NCI-H2029 treated with DMSO at 0.1 percent for 48 hours (cell line): ENCODE measurements around the gene TSPAN3.

ENCODE experiments used
- DNase-seq: peaks from one replicate; lab custom pipeline; 2025; lab: John Stamatoyannopoulos, UW

The TSPAN3 gene

DNA sequence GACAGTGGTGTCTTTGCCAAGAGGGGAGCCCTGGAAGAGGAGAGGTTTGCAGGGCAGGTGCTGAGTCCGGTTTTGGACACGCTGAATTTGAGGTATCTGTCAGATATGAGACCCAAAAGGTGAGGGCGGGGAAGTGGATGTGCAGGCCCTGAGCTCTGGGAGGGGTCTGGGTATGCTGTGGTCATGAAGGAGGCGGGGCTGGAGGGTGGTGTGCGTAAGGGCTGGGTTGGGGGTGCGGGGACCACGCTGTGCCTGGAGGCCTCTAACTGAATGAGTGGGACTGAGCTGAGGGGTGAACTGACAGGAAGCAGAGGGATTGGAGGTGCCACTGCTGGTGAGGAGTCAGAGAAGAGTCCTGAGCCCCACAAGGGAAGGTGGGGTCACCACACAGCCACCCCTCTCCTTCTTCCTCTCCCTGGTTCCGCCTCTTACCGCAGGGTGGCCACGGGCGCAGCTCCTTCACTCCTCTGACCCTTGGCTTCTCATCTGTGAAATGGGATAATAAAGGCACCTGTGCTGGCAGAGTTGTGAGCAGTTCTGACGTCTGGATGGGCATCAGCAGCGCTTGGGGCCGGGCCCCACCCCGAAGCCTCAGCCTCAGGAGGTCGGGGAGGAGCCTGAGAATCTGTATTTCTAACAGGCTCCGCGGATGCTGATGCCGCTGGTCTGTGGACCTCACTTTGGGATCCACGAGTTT lies 47.2 kb downstream of the TSPAN3 start:
- no peak for DNase-seq

DNA sequence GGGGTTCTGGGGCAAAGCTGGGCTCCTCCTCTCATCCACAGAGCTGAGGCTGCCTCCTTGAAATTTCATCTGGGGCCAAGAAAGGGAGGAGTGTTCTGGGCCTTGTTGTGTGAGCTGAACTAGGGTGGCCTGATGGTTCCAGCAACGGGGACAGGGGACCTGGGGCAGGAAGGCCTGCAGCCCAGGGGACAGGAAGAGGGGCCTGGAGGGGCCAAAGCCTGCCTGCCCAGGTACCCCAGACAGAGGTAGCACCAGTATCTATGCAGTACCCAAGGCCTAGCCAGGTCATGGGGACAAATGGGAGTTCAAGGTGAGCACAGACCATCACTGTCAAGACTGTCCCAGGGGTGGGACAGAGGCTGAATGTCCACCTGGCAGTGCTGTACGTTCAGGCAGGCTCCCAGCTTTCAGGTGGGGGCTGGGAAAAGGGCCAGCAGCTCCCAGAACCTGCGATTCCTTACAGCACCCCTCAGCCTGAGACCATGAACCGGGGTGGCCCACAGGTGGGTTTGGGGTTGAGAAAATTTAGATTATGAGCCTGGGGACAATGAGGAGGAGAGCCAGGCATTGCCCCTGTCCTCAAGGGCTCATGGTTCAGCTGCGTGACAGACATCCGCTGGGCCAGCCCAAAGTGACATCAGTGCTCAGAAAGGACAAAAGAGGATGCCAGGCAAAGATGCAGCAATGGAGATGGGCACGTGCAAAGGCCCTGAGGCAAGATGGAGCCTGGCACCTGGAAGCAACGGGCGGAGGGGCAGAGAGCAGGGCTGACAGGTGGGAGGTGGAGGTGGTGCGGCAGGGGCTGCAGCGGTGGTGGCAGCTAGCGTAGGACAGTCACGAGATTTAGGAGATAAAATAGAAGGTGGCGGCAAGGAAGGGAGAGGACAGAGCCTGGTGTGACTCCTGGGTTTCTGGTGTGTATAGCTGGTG lies 48.0 kb downstream of the TSPAN3 start:
- no peak for DNase-seq

DNA sequence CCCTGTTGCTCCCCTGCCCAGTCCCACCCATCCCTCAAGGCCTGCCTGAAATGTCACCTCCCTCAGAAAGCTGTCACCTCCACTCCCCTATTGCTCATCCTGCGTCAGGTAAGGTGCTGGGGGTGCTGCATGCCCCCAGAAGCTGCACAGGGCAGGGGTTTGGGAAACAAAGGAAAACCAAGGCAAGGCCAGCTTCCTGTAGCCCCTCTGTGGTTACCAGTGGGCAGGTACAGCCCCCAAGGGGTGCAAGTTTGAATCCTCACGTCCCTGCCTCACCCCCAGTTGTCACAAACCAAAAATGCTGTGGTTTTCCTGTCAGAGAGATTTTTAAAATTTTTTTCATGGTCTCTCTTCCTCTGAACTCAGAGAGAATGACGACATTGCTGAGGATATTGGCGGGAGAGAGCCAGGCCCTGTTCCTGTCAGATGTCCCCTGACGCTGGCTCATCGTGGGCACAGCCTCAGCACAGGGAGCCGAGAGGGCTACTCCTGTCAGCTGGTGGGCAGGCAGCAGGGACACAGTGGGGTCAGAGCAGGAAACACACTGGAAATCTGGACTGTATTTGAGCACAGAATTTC lies 49.0 kb downstream of the TSPAN3 start:
- DNase-seq: no peak

DNA sequence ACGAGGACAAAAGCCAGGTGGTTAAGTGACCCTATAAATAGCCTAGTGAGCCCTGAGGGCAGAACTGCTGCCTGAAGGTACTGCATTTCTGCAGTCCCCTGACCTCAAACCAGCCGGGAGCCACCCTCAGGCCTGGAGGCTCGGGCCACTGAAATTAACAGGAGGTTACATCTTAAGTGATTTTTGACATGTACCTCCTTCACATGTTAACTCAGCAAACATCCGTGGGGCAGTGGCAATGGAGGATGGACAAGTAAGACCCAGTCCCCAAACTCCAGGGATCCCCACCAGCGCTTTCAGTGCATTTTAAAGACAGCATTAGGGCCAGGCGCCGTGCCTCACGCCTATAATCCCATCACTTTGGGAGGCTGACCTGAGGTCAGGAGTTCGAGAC lies 49.8 kb downstream of the TSPAN3 start:
- no peak for DNase-seq

DNA sequence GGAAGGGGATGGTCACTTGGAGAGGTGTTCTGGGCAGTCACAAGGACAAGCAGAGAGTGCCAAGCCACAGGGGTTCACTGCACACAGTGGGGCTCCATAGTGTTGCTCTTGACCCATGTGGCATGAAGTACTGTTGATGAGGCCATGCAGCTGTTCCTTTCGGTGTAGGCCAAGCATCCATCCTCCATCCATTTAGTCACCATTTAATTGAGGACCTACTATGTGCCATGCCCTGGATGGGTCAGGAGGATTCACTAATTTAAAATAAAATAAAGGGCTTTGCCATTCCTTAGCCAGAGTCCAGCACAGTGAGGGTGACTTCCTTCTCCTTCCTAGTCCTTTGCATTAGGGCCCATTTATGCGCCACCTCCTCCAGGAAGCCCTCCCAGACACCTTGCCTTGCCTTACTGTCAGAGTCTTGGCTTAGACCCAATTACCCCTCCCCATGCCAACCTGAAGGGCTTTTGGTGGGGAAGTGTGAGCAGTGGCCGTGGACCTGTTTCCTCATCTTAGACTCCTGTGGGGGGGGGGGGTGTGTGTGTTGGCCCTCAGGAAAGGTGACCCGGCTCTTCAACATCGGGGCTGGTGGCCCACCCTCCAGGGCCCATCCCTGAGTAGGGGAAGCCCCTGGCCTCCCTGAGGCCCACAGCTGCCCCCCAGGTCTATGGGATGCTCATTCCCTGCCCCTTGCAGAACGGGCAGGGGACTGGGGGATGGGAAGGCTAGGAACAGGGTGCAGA lies 50.4 kb downstream of the TSPAN3 start:
- DNase-seq: no peak

DNA sequence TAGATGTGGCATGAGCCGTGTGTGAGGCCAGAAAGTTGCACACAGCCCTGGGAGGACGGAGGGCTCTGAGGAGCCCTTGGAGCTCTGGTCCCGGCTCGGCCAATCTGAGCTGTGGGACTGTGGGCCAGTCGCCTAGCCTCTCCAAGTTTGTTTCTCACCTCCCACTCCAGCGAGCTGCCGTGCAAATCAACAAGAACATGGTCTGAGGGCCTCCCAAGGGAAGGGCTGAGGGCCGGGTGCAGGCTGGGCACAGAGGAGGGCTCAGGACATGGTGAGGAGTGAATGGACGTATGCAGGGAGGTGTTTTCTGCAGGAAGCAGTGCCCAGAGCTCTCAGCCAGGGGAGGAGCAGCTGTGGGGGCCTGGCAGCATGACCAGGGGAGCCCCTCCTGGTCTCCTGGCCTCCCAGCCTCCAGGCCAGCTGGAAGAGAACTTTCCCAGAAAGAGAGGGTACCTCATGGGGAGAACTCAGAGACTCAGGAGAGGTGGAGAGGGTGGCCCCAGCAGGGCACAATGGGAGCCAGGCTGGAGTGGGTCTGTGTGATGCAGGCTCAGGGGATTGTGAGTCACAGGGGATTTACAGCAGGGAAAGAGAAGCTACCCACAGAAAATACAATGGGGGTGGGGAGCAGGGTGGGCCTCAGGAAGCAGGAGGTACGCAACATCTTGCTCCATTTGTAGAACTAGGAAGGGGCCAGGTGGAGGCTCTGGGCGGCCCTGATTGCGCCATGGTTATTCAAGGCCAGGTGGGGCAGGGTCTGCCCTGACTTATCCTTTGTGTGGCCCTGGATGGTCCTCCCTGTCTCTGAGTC lies 51.2 kb downstream of the TSPAN3 start:
- DNase-seq: no peak

DNA sequence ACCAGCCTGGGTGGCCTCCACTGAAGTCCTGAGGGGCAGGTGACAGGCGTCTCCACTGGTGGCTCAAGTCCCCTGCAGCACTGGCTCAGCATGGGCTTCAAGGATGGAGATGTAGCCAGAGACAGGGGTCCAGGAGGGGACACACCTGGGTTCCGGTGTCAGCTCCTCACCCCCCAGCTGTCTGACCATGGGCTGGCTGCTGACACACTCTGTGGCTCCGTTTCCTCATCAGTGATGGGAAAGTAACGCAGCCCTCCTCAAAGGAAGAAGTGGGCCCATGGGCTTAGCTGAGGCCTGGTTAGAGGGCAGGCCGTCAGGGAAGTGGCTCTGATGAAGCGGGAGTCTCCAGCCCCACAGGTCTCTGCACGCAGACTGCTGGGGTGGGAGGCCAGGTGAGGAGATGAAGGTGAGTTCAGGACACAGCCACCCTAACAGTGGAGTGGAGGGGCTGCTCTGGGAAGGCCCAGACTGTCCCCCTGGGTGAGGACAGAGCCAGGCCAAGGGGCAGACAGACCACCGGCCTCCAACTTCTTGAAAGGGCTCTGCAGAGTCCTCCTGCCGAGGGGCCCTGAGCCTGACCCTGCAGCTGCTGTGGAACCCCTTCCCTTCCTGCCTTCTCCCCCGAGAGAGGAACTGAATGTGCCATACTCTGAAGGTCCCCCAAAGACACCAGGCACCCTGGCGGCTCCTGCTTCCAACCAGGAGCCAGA lies 52.0 kb downstream of the TSPAN3 start:
- DNase-seq: no peak

DNA sequence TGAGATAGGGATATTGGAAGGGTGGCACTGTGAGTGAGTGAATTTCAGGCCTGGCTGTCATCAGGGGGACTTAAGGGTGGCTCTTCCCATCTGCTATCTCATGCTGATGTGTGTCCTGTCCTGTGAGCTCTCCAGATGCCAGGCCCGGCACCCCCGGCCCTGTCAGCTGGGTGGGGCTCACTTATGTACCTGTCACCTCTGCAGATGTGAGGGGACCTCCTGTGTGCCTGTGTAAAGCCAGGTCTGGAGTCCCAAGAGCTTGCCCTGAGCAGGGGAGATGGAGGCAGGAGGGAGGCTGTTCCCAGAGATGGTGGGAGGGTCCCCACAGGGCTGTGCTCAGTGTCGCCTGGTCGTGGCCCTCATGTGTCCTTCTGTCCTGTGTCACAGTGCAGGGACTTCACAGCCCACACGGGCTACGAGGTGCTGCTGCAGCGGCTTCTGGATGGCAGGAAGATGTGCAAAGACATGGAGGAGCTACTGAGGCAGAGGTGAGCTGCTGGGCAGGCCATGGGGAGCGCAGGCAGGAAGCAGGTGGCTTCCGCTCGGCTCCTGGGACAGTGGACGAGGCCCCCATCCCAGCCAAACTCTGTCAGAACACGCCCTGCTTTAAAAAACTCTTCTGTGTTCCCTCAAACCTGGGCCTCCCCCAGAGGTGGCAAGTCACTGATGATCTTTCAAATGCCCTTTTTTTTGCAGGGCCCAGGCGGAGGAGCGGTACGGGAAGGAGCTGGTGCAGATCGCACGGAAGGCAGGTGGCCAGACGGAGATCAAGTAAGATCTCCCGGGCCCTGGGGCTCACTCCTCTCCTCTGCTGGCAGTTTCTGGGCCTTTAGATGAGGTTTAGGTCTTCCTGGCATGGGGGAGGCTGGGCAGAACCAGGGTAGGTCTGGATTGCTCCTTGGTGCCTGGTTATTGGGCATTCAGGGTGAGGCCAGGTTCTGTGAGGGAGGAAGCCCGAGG lies 52.9 kb downstream of the TSPAN3 start:
- no peak for DNase-seq

DNA sequence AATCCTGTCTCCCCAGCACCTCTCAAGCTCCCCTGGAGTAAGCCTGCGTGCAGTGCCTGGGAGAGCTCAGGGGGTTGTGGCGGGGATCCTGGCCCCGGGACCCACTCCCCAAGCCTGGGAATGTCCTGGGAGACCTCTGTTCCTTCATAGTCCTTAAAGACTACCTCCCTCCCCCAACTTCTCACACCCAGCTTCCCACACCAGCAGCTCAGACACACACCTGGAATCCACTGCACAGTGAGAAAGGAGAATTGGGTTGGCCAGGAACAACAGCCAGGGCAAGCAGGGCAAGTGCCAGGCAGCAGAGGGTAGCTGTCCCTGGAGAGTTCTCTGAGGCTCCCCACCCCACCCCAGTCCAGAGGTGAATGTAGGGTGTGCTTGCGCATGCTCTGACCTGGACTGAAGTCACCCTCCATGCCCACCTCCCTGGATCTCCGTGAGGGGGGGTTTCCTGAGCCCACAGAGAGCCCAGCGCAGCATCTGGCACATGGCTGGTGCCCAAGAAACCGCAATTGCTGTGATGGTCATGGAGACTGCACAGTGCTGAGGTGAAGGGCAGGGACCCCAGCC lies 53.7 kb downstream of the TSPAN3 start:
- no peak for DNase-seq

DNA sequence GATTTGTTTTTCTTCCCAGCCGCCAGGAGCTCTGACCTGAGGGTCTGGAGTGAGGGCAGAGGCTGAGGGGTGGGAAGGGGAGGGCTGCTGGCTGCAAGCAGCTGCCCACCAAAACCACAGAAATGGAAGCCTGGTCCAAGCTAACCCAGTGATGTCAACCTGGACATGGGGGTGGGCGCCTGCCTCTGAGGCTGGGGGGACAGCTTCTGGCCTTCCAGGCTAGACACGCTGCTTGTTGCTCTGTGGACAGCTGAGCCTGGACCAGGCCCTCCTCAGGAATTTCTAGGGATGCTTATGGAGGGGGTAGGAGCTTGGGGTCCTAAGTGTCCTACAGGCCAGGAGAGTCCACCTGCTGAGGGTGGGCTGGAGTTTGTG lies 54.6 kb downstream of the TSPAN3 start:
- DNase-seq: no peak

DNA sequence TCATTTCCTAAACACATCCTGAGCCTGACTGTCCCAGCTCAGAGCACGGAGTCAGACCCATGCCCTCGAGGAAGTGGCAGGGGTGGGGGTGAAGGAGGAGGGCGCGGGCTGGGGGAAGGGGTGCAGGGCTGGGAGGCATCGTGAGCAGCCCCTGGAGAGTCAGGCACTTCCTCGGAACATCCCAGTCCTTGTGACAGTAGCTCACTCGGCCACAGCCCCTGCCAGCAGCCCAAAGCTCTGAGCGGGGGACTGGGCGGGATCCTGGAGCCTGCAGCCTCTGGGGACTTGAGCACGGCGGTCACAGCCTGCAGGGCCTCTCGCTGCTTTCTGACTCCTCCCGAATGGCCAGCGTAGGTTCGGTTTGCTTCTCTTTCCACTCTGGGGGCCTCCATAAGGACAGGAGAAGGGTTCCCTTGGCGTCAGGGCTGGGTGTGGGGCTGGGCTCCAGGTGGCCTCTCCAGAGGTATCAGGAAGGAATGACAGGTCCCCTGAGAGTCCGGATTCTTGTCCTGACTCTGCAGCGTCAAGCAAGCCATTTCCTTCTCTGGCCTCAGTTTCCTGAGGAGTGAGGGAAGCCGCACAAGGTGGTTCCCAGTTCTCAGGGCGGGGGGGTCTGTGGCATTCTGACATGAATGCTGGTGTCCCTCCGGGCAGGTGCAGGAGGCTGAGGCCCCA lies 55.1 kb downstream of the TSPAN3 start:
- no peak for DNase-seq

DNA sequence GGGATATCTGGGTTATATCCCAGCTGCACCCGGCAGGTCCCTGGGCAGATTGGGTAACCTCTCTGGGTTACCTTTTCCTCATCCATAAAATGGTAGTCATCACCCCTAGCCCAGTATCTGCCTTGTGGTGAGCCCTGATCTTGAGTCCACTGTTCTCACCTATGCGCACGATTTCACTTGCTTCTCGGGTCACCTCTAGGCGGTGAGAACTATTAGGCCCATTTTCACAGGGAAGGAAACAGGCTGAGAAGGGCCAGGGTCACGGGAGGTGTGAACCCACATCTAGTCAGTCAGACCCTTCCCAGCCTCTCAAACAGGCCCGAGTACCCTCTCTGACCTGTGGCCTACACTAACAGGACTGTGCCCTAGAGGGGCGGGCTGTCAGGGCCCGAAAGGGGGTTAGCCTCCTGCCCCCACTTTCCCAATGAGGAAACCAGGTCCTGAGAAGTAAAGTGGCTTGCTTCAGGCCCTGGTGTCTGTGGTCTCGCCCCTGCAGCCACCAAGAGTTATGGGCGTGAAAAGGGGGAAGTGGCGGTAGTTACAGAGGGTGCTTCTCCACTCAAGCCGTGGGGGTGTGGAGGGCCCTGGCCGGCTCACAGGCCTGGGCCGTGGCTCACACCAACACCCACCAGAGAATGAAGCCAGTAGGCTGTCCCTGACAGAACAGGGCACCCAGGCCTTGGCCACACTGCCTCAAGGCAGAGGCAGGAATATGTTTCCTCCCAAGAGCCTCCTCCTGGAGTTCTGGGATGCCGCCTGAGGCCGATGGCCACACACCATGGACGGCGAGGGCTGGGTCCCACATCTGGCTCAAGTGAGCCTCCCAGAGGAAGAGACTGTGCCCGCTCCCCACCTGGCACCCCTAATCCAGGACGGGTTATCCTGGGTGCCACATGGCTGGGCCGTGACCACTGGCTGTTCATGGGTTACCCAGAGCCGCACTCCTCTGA lies 56.5 kb downstream of the TSPAN3 start:
- no peak for DNase-seq

DNA sequence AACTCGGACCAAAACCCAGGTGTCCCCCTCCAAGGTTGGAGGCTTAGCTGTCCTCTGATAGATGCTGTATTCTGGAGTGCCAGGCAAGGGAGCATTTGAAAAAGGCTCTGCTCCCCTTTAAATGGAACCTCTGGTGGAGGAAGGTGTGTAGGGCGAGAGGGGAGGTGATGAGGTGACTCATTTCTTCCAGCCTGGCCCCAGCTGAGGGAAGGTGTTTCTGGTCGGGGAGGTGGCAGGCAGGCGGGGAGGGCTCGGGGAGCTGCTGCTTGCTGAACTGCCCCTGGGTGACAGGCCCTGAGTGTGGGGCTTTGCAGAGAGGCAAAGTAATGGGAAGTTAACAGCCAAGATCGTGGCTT lies 57.2 kb downstream of the TSPAN3 start:
- DNase-seq: no peak

DNA sequence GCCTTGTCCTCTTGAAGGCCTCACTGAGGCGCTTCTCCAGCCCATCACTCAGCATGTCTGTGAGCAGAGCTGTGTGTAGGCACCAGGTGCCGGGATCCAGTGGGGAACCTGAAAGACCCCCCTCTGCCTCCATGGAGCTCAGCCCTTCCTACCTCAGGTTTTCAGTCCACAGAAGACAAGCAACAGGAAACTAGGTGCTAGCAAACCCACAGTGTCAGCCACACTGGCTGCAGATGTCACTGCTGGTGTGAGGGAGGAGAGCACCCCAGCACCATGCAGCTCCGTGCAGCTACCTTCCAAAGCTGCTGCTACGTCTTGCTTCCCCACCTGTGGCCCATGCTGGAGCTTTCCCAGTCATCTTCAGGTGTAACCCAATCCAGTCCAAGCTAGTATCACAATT lies 58.0 kb downstream of the TSPAN3 start:
- DNase-seq: no peak

DNA sequence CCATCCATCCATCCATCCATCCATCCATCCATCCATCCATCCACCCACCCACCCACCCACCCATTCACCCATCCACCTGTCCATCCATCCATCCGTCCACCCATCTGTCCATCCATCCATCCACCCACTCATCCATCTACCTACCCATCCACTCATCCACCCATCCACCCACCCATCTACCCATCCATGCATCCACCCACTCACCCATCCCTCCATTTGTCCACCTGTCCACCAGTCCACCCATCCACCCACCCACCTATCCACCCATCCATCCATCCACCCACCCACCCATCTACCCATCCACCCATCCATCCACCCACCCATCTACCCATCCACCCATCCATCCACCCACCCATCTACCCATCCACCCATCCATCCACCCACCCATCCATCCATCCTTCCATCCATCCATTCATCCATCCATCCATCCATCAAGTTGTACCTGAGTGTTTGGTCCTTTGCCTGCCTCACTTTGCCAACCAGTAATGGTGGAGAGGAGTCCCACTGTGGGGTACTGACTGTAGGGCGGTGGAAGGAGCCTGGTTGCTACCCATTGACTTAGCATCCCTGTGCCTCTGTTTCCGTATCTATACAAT lies 58.7 kb downstream of the TSPAN3 start:
- no peak for DNase-seq

DNA sequence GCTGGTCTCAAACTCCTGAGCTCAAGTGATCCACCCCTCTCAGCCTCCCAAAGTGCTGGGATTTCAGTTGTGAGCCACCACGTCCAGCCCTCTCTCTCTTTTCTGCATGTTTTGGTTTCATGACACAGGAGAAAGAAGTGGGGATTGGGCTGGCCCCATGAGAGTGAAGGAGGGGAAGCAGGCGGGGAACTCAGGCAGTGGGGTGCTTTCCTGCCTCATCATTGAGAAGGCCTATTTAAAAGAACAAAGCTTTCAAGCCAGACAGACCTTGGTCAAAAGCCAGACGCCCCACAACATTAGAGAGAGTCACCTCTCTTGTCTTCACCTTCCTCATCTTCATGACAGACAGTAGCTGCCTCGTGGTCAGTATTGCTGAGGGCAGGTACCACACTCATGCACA lies 60.1 kb downstream of the TSPAN3 start:
- DNase-seq: no peak

DNA sequence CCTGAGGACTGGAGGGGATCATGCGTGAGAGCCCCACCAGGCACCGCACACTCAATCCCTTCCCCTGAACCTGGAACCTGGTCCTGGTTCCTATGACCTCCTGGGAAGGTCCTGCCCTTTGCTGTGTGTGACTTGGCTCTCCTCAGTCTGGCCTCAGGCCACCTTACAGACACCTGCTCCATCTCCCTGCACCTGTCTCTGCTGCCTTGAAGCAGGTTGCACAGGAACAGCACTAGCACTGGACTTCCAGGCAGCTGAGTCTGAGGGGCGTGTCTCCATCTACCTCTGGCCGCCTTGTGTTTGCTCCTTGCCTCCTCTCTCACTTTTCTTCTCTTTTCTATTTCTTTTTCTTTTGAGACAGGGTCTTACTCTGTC lies 60.6 kb downstream of the TSPAN3 start:
- peak; percentile 13 for DNase-seq
